CD4-positive, alpha-beta T cell treated with Interferon alpha-2 for 1 hour (primary cell): ENCODE data around the gene WDR45B.
"Not testable (repeated sequence)": the region's sequence is repeated elsewhere in the genome, so short reads cannot be mapped to it uniquely, and the experiment has no call there.

Experiments used
- DNase-seq, 2 donors: peaks; one replicate each; pipeline ENCODE4 v3.0.0-alpha.2; 2020 to 2022

The WDR45B gene

DNA sequence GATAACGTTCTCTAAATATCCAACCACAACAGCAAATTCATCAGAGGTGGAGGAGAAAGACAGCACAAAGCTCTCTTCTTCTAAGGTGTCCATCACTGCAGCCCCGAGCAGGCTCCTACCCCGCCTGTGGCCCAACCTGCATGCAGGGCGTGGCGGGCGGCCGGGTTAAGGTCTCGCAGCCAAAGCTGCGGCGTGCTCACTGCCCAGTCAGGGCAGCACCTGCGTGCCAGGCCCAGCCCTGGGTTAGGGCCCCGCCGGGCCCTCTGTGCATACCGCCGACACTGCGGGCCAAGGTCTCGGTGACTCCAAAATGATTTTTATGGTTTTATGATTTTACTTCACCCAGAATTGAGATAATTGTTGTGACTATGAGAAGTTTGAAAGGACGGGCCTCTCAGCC is 70.9 kb downstream of the WDR45B start:
- no peak for DNase-seq

DNA sequence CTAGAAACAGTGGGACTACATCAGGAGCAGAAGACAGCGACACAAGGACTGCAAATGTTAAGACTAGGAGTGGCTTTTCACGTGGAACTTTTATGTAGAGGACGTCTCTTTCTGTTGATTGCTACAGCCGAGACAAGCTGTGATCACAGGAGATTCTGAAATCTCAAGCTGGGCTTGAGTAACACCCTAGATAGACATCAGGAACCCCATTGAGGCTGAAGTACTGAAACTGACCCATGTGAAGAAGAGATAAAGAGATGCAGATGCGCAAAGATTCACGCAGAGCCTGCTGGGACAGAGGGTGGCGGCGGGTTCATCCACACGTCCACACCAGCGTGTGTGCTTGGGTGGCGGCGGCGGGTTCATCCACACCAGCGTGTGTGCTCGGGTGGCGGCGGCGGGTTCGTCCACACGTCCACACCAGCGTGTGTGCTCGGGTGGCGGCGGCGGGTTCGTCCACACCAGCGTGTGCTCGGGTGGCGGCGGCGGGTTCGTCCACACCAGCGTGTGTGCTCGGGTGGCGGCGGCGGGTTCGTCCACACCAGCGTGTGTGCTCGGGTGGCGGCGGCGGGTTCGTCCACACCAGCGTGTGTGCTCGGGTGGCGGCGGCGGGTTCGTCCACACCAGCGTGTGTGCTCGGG is 72.5 kb downstream of the WDR45B start:
- not testable (repeated sequence) for DNase-seq

DNA sequence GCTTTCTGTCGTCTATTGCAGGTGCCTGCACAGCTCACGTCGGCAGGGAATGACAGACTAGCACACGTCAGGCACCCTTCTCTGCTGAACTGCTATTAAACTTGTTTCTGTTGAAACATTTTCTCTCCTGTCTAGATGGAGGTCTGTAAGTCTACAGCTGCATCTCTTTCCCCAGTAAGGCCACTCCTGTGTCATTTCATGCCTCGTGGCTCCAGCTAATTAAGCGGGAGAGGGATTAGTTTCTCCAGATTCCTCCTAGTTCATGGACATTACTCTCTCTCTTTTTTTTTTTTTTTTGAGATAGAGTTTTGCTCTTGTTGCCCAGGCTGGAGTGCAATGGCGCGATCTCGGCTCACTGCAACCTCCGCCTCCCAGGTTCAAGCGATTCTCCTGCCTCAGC is 74.2 kb downstream of the WDR45B start:
- DNase-seq: no peak

DNA sequence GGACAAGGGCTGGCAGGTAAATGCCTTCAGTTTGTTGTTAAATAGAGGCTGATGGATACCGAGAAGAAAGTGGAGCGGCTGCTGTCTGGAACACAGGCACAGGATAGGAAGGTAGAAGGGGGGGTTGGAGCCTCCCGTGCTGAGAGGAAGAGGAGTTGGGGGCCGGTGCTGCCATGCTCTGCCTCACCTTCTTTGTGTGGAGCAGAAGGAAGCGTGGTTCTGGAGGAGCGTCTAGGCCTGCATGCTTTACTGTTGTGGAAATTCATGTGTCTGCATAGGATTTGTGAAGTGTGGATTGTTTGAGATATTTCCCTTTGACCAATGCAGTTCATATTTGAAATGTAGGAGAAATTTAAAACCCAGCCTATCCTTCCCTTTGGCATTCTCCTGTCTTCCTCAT is 76.4 kb downstream of the WDR45B start:
- DNase-seq: no peak

DNA sequence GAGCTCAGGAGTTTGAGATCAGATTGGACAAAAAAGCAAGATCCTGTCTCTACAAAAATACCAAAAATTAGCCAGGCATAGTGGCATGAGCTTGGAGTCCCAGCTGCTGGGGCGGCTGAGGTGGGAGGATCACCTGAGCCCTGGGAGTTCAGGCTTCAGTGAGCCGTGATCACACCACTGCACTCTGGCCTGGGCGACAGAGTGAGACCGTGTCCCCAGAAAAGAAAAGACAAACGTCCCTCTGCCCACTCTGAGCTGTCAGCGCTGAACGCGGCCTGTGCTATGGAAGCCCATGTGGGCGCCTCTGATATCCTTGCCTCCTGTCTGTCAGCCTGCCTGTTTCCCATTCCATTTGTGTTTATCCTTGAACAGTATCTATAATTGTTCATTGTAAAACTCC is 78.0 kb downstream of the WDR45B start:
- DNase-seq: no peak

DNA sequence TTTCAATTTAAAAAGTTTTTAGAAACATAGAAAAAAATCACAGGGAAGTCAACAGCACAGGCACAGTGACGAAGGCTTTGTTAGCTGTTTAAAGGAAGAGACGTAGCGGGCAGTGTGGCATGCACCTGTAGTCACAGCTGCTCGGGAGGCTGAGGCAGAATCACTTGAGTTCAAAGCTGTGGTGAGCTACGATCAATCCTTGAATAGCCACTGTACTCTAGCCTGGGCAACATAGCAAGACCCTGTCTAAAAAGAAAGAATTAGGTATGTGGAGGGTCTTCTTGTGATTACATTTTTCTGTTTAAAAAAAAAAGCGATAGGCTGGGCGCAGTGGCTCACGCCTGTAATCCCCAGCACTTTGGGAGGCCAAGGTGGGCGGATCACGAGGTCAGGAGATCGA is 78.6 kb downstream of the WDR45B start:
- no peak for DNase-seq

DNA sequence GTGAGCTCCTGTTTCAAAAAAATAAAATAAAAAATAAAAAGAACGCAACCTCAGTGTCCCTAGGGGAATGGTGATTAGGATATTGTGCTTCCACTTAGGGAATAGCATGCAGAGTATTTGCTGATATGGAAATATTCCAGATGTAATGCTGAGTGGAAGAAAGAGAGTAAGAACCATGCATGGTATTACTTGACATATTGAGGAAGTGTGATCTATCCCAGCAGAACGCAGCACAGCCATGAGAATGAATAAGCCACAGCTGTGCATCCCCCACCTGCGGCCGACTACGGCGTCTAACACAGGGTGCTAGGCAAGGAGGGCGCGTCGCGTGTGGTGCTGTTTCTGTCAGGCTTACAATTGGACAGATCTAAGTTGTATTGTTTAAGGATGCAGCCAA is 79.2 kb downstream of the WDR45B start:
- no peak for DNase-seq

DNA sequence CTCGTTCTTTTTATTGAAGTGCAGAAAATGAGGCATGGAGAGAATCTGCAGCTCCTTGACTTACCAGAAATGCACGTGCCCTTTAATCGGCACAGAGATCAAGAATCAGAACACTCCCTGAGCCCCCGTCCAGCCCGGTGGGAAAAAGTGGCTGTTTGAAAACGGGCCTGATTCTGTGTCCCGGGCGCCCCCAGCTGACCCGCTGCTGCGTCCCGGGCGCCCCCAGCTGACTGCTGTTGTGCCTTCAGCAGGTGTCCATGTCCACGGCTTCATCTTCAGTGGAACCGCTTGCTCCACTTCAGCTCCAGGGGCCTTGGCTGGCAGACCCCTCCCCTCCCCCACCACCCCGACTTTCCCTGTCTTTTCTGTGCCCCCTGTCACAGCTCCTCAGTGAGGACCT is 81.0 kb downstream of the WDR45B start:
- DNase-seq: no peak

DNA sequence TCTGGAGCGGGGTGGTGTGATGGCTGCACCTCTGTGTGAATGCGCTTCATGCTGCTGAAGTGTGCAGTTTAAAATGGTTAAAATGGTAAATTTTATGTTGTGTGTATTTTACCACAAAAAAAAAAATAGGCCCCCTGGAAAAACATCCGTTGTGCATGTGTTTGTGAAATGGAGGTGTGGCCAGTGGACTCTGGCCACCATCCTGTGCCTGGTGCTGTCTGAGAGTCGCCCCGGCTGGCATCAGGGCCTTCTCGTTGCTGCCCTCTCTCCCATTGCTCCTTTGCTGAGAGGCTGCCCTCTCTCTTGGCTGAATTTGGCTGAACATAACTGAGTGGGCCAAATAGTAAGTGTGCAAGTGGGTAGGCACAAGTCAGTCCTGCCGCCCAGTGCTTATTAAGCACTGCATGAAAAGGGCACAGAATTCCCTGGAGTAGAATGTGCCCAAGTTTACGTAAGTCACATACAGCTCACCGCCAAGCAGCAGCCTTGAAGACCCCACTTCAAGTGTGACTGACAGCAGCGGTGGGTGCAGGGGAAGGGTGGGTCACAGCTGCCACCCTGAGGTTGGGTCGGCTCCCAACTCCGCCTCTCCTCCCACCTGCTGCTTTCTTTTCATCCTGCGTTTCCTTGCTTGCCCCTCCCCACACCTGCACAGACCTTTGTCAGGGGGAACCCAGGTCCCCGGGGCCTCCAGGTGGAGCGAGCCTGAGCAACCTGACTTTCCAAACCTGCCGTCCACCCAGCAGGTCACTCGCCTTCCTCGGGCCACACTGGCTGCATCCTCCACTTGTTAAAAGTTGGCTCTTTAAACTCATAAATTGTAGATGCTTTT is 81.9 kb downstream of the WDR45B start:
- DNase-seq: no peak

DNA sequence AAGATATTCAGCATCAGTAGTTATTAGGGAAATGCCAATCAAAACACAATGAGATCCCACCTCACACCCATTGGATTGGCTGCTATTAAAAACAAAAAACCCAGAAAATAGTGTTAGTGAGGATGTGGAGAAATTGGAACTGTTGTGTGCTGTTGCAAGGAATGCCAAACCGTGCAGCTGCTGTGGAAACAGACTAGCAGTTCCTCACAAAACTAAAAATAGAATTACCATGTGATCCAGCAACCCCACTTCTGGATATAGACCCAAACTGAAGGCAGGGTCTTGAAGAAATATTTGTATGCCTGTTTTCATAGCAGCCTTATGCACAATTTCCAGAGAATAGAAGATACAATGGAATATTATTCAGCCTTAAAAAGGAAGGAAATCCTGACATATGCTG is 82.7 kb downstream of the WDR45B start:
- DNase-seq: no peak
